Right lung (tissue), 5 donors: ENCODE data around the gene MSRB3. TPM values are rescaled to one million over a fixed set of nuclear protein-coding genes. Genes with fewer than 3 reads are reported as not detected.
"Not testable (repeated sequence)": the region's sequence is repeated elsewhere in the genome, so short reads cannot be mapped to it uniquely, and the experiment has no call there.

Experiments used
- DNase-seq, 2 donors: peaks; one replicate each; pipeline ENCODE4 v3.0.0-alpha.2; 2013
- polyA plus RNA-seq, 5 donors: library from polyadenylated mRNA; unstranded; fragments of 120-200 nt; gene quantifications; one replicate each; pipeline versions ENCODE4 v1.2.1 to v1.2.3, GENCODE V29; 2013; ENCODE audit warnings: inconsistent platforms in 1 of 5, low replicate concordance in 1 of 5; ENCODE audit not compliant: insufficient read length in 5 of 5, insufficient read depth in 1 of 5

Gene MSRB3
- polyA plus RNA-seq, 5 donors = 24.5 to 29.4 (median 27.5) TPM

DNA sequence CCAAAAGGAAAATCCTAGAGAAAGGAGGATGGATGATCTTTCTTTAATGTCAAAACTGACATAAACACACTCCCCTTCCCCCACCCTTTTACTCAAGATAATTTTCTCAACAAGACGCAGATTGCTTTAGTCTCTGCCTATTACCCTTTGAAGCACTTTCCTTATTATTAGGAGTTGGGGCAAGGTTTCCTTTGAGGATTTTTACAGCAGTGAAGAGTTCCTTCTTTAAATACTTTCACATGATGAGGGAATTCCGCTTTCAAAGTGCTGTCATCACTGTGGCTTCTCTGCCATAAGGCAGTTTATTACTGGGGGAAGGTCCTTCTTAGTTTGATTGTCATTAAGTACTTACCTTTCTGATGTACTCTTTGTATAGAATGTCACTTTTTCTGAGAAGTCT lies 172.1 kb downstream of the MSRB3 start:
- no peak for DNase-seq

DNA sequence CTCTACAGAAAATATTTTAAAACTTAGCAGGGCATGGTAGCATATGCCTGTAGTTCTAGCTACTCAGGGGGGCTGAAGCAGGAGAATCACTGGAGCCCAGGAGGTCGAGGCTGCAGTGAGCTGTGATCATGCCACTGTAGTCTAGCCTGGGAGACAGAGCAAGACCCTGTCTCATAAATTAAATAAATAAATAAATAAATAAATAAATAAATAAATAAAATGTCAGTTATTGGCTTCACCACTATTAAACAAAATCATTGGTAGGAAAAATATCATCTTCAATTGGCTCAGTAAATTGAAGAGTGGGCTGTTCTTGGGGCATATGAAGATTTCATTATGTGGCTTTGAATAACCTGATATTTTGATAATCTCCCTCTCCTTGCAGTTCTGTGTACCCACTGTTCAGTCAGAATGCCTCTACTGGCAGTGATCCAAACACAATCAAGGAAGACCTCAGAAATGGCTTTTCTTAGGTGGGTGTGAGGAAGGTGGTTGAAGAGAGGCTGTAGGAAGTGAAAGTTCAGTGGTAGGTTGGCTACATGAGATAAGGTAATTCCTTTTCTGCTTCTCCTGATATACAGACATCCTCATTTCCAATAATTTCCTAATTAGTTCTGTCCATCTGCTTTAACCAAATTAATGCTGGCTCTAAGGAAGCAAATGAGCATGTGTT lies 175.8 kb downstream of the MSRB3 start:
- DNase-seq = no peak

DNA sequence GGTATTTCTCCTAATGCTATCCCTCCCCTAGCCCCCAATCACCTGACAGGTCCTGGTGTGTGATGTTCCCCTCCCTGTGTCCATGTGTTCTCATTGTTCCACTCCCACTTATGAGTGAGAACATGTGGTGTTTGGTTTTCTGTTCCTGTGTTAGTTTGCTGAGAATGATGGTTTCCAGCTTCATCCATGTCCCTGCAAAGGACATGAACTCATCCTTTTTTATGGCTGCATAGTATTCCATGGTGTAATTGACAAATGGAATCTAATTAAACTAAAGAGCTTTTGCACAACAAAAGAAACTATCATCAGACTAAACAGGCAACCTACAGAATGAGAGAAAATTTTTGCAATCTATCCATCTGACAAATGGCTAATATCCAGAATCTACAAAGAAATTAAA lies 178.9 kb downstream of the MSRB3 start:
- not testable (repeated sequence) for DNase-seq

DNA sequence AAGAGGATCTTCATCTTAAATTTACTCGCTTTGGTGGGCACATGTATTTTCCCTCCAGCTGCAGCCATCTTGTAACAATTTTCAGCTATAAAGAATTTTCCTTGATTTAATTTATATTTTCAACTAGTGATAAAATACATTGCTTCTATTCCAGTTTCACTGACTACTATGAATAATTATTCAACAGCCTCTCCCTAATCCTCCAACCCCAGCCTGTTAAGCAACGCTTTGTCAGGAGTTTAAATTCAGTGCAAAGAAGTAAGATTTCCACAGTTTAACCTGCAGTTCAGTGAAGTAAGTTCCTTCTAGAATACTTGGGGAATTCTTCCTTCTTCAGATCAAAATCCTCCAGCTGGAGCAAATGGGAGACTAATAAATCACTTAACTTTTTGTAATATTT lies 180.2 kb downstream of the MSRB3 start:
- no peak for DNase-seq

DNA sequence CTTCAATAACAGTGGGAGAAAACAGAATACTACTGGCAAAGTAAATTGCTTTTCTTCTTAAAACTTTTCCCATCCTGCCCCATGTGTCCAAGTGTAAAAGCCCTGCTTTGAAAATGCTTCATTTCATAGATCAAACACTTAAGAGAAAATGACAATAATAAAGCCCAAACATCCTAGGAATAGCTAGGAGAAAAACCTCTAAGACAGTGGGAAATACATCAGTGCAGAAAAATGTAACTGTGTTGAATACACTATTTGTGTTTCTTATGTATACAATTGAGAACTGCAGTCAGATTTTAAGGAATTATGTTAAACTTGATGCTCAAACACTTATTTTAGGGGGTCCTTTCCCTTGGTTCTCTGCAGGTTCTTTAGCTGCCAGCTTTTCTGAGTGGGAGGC lies 181.1 kb downstream of the MSRB3 start:
- DNase-seq = no peak

DNA sequence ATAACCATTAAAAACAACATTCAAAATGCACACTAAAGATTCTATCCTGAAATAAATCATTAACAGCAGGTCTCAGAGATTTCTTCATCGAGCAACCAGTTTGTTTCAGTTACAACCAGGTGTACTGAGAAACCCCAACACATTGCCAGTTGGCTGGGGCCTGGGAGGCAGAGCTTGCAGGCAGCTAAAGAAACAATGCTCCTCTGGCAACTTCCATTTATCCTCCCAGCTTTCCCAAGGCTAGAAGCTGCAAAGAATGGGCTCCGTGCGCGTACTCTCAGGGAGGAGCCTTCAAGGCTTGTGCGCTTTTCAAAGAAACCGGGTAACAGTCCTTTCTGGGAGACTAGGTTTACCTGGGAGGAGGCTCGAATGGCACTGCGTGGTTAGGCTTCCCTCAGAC lies 181.6 kb downstream of the MSRB3 start:
- DNase-seq = peak in 1 of 2 donors; percentile 16

DNA sequence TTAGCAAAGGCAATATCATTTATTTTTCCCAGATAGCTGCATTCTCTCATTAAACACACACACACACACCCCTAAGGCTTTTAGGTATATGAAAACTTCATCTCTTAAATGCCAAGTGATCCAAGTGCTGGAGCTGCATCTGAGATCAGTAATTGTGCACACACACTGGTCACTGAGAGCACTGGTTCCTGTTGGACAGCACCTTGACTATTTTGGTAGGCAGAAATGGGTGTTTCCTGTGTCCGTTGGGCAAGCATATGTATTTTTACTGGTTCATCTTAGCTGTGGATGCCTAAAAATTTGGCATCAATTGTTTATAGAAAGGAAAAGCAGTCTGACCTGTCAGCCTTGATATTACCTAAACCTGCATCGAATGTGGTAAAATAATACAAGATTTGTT lies 182.5 kb downstream of the MSRB3 start:
- DNase-seq = no peak

DNA sequence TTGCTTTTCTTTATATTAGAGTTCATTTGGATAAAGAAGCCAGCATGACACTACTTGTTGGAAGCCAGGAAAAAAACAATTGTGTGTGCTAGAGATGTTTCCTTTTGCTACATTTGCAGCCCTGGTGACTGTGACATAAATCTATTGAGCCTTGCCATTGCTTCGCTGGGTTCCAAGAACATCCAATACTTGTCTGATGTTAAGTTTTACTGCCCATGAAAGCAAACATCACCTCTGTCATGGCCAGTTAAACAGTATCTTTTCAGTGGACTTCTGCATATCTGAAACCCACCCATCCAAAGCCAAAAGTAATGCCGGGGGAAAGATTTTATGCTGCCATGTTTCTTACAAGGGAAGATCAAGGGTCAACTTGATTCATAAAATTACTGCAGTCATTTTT lies 184.0 kb downstream of the MSRB3 start:
- DNase-seq = no peak

DNA sequence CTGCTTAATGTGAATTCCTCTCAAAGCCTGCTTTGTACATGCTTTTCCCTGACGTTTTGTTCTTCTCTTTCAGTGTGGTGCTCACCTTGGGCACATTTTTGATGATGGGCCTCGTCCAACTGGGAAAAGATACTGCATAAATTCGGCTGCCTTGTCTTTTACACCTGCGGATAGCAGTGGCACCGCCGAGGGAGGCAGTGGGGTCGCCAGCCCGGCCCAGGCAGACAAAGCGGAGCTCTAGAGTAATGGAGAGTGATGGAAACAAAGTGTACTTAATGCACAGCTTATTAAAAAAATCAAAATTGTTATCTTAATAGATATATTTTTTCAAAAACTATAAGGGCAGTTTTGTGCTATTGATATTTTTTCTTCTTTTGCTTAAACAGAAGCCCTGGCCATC lies 184.6 kb downstream of the MSRB3 start:
- no peak for DNase-seq

DNA sequence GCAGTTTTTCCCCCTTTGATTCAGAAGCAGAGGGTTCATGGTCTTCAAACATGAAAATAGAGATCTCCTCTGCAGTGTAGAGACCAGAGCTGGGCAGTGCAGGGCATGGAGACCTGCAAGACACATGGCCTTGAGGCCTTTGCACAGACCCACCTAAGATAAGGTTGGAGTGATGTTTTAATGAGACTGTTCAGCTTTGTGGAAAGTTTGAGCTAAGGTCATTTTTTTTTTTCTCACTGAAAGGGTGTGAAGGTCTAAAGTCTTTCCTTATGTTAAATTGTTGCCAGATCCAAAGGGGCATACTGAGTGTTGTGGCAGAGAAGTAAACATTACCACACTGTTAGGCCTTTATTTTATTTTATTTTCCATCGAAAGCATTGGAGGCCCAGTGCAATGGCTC lies 185.1 kb downstream of the MSRB3 start:
- DNase-seq = no peak

DNA sequence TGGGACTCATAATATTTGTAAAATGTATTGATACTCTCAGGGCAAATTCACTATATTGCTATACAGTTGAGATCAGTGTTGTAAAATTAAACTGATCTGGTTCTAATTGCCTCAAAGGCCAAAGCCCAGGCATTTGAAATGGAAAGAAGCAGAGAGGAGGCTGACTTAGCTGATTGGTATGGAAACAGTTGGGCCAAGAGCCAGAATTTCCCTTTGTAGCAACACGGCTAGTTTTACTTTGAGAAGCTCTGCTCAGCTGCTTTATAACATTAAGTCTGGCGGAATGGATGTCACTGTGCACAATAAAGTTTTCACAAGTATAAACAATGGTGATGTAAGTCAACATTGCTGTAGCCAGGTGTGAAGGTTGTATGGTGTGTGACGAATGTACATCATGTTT lies 186.4 kb downstream of the MSRB3 start:
- DNase-seq = peak; percentile 40 to 44

DNA sequence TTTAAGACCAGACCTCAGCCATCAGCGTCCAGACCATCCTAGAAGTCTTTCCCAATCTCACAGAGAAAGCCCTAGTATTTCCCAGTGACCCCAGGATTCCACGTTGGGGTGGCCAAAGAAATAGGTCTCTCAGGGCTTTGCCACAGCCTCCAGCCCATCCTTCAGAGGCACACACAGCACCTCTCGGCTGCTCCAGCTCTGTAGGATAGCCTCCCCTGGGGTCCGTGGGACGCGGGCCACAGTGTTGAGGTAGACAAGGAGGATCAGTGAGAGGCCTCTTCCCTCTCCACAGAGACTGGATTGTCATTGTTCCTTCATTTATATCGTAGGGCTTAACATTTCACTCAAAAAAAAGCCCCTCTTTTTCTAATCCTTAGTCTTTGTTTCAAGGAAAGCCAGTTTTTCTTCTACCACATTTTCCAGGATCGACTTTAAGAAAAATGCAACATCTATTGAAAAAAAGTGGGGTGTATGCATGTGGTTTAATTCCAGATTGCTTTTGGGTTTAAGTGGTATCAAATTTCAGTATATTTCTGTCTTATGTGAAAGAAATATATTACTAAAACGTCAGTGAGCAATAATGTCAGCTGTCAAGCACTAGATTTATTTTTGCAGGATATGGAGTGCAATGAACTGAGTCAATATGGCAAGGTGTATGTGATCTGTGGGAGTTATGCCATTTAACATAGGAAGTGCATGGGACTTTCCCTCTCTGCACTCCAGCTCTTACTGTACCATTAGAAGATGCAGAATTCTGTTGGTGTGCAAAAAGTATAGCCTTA lies 187.5 kb downstream of the MSRB3 start:
- no peak for DNase-seq

DNA sequence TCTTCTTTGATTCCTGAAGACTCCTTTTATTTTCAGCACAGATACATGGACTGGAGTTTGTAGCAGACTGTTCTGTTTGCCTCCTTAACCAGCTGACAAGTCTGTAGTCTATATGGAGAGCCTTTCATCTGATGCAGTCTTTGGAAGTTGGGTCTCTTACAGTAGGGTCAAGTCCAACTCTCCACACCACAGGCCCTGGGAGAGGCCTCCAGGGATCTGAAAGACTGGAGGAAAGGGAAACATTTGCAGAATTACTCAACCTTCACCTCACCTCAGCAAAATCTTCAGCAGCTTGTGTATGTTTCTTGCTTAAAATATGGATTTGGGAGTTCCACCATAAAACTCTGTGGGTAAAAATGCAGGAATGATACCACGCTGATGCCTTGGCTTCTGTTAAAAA lies 188.4 kb downstream of the MSRB3 start:
- DNase-seq = no peak

DNA sequence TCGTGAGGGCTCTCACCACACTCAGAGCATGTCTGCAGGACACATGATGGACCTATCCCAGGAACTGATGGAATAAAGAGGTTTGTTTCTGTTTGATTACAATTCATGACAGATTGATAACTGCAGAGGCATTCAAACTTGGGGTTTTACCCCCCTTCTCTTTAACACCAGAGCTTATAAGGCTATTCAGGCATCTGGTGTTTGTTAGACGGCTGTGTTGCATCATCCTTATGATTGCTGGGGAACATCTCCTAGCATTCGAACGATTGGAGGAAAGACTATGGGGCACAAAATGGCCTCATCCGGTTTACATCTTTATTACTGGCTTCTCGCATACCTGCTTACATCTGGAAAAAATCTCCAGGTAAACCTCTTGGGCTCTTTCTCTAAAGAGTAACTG lies 191.8 kb downstream of the MSRB3 start:
- no peak for DNase-seq

DNA sequence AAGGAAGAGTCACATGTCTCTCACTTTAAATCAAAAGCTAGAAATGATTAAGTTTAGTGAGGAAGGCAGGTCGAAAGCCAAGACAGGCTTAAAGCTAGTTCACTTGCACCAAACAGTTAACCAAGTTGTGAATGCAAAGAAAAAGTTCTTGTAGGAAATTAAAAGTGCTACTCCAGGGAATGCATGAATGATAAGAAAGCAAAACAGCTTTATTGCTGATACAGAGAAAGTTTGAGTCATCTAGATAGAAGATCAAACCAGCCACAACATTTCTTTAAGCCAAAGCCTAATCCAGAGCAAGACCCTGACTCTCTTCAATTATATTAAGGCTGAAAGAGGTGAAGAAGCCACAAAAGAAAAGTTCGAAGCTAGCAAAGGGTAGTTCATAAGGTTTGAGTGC lies 193.6 kb downstream of the MSRB3 start:
- no peak for DNase-seq

DNA sequence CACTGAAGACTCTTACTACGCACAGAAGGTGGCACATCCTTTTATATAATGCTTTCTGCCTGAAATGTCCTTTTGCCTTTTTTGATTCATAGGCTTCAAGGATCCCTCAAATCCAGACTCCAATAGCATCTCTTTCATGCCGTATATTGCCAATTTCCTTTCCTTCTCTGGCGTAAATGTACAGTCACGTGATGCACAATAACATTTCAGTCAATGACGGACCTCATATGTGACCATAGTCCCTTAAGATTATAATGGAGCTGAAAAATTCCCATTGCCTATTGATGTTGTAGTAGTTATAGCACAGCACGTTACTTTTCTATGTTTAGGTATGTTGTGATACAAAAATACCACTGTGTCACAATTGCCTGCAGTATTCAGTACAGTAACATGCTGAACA lies 196.3 kb downstream of the MSRB3 start:
- DNase-seq = no peak

DNA sequence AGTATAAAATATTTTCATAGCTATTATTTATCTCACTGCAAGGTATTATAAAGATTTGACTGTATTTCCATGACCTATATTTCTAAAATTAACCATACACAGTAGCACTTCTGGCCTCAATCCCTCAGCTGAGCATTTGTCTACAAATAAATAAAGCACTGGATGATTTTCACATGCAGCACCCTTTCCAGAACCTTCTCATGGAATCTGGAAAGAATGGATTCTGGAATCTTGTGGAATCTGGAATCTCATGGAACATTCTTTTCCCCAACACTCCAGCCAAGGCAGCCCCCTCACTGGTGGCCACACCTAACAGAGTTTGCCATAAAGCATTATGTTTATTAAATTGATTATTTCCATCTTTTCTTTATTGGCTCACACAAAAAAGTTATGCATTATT lies 199.2 kb downstream of the MSRB3 start:
- DNase-seq = no peak

DNA sequence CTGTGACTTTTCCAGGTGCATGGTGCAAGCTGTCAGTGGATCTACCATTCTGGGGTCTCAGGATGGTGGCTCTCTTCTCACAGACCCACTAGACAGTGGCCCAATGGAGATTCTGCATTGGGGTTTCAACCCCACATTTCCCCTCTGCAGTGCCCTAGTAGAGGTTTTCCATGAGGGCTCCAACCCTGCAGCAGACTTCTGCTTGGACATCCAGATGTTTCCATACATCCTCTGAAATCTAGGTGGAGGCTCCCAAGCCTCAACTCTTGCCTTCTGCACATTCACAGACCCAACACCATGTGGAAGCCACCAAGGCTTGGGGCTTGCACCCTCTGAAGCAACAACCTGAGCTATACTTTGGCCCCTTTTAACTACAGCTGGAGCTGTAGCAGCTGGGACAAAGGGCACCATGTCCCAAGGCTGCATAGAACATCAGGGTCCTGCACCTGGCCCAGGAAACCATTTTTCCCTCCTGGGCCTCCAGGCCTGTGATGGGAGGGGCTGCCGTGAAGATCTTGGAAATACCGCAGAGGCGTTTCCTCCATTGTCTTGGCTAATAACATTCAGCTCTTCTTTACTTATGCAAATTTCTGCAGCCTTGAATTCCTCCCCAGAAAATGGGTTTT lies 205.5 kb downstream of the MSRB3 start:
- not testable (repeated sequence) for DNase-seq

DNA sequence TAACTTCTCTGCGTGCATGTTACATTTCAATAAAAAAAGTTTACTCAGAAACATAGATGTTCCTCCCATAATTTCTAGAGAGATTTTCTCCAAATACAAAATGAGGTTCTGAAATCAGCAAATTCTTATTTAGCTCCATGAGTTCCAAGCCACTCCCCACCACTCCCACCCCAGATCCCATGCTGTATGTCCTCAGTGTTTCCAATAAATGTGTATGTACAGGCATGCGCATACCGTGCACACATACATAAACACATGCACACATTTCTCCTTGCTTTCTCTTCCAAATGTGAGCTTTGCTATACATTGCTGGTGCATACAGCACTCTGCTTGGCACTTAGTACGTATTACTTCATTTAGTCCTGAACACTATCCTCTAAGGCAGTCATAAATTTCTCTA lies 209.7 kb downstream of the MSRB3 start:
- DNase-seq = no peak

DNA sequence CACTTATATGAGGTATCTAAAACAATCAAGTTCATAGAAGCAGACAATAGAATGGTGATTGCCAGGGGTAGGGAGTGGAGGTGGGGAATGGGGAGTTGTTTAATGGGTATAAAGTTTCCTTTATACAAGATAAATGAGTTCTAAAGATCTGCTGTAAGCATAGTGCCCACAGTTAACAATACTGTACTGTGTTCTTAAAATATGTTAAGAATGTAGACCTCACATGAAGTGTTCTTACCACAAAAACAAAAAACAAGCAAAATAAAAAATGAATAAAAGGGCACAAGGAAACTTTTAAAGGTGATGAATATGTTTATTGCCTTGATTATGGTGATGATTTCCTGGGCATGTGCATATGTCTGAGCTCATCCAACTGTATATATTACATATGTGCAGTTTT lies 211.8 kb downstream of the MSRB3 start:
- DNase-seq = no peak

DNA sequence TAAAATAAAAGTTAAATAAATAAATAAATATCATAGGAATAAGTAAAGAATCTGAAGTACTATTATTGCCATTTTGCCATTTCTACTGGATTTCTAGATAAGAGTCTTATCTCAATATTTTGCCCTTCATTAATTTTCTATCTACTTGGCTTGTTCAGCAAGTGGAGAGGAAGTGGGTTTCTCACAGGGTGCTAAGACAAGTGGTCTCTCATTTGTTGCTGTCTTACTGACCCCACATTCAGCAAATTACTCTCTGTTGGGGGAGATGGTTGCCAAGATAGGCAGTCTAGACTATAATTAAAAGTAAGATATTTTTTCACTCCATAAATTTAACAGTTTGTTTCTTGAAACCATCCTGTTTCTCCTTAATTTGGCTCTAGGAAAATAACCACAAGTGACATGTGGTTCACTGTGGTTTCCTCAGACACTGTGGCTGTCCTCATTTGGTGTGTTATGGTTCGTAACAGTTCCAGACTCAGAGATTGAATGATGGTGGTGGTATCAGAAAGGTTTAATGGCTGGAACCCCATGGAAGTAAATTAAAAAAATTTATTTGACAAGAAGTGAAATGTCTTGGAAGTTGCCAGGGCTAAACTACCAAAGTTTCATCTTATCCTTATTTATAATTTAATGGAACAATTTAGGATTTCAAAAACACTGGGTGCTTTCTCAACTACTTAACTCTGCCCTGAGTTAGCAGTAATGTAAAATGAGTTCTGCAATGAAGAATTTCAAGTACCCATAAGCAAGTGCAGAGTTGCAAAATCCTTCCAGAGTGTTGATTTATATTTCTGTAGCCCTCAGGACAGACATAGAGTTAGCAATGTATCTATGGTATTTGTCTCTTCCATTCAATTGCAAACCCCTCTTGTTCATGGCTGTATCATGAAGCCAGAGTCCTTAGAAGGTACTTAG lies 214.8 kb downstream of the MSRB3 start:
- no peak for DNase-seq

DNA sequence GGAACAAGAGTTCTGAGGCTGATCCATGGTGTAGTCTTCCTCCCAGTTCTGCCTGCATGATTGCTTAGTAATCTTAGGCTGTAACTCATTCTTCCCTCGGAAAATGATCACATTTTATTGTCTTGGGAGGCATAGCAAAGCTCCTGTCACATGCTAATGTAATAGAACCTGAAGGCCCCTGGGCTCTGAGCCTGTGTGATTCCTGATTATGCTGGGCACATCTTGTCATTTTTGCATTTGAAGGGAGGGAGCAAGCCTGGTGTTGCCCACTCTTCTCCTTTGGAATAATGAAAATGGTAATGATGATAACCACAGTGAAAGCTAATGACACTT lies 215.4 kb downstream of the MSRB3 start:
- DNase-seq = no peak
